GM21381 (cell line): ENCODE data around the gene TOMM20.

ENCODE experiments used
- ATAC-seq: cut with Tn5 transposase; IDR thresholded peaks from one replicate; pipeline ENCODE4 v1.9.1; 2021; ENCODE audit warnings: mild to moderate bottlenecking, moderate library complexity; ENCODE audit not compliant: unreplicated experiment

TOMM20 gene

GRCh38 chr1:235069176-235069575, 59.5 kb downstream of the TOMM20 start:
- ATAC-seq: no peak

- no peak for ATAC-seq
Observed at GRCh38 chr1:235068158-235069121, 60.2 kb downstream of the TOMM20 start.

DNA sequence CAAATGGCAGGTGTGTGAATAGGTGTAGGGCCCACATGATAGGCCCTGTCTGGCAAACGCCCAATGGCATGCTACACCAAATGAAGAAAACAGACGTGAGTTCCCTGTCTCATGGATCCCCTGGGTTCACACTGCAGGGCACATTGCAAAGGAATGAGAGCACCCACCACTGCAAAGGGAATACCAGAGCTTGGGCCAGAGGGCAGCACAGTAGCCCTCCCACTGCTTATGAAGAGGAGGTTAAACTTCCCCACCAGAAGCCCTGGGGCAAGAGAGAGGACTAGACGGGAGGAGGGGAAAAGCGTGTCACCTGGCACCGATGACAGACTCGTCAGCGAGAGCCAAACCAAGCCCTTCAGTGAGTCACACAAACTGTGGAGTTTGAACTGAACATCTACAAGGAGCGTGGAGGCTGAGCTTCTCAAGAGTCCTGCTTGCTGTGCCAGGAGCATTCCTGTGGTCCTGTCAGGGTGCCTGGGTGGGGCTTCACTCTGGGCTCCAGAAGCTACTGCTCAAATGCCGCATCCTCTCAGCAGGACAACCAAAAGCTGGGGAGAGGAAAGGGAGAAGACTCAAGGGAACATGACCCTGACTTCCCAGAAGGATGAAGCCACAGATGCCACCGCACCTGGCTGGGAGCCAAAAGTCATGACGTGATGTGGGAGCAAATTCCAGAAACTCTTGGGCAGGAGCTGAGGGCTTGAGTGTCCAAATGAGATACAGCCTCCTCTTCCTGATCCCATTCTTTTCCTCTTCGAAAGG, 61.1 kb downstream of the TOMM20 start:
- ATAC-seq: no peak

- no peak for ATAC-seq
Observed at GRCh38 chr1:235063068-235063765, 65.4 kb downstream of the TOMM20 start.

- no peak for ATAC-seq
Observed at GRCh38 chr1:235060607-235061470, 67.8 kb downstream of the TOMM20 start.
